Ishikawa (cell line): ENCODE data around the gene WNT7B.

Experiments
- MAX ChIP-seq: IDR thresholded peaks from 2 replicates; pipeline ENCODE4 v1.6.1; 2012
- TCF12 ChIP-seq: IDR thresholded peaks from 2 replicates; pipeline ENCODE4 v1.6.1; 2012; ENCODE audit warnings: low read depth
- TEAD4 ChIP-seq: IDR thresholded peaks from 2 replicates; pipeline ENCODE4 v1.6.1; 2012
- YY1 ChIP-seq: IDR thresholded peaks from 2 replicates; pipeline ENCODE4 v1.6.1; 2012; ENCODE audit warnings: low read depth

GRCh38 chr22:46000081-46001027 lies 23.4 kb upstream of the WNT7B start:
- no peak for TF ChIP-seq TEAD4
- no peak for TF ChIP-seq YY1
- no peak for TF ChIP-seq MAX
- no peak for TF ChIP-seq TCF12
